Muscle of arm (tissue), 12 donors: ENCODE data around the gene SLC66A2. TPM values are rescaled to one million over a fixed set of nuclear protein-coding genes. Genes with fewer than 3 reads are reported as not detected.

Experiments
- DNase-seq: peaks from one replicate; pipeline ENCODE4 v3.0.0-alpha.2; 2013
- polyA plus RNA-seq, 12 donors: library from polyadenylated mRNA; unstranded; fragments of 120-200 nt; gene quantifications; one replicate each; pipeline ENCODE4 v1.2.1, GENCODE V29; 2013; ENCODE audit not compliant: insufficient read length in 12 of 12

The SLC66A2 gene
- polyA plus RNA-seq, 12 donors, result 17.4 to 27.9 (median 20.9) TPM; not detected in 1

DNA sequence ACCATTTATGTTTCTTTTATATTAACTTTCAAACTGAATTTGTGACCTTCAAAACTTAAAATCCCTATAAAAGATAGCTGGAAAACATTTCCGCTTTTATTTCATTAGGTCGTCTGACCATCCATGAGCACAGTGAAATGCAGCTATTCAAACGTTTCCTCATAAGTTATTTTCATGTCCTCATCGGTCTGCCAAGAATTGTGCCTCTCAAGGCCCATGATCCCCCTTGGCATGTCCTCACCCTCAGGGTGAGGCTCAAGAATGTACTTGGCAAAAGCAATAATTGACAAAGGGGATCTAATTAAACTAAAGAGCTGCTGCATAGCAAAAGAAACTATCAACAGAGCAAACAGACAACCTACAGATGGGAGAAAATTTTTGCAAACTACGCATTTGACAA, 12.4 kb downstream of the SLC66A2 start:
- DNase-seq, result no peak

DNA sequence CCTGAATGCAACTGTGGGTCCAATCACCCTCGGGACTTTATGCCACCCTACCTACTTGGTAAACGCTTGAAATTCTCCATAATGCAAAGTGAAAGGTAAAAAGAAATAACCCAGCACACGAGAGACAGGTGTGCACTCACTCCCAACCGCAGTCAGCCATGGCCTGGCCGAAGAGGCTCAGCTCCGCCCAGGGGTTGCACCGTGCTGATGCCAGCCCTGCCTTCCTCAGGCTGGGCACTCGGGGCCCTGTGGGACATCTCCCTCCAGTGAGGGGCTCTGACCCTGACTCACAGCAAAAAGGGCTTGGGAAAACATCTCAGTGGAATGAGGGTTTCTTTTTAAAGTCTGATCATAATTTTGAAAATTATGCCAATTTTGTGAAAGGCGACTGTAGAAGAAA, 13.3 kb downstream of the SLC66A2 start:
- DNase-seq, result no peak

DNA sequence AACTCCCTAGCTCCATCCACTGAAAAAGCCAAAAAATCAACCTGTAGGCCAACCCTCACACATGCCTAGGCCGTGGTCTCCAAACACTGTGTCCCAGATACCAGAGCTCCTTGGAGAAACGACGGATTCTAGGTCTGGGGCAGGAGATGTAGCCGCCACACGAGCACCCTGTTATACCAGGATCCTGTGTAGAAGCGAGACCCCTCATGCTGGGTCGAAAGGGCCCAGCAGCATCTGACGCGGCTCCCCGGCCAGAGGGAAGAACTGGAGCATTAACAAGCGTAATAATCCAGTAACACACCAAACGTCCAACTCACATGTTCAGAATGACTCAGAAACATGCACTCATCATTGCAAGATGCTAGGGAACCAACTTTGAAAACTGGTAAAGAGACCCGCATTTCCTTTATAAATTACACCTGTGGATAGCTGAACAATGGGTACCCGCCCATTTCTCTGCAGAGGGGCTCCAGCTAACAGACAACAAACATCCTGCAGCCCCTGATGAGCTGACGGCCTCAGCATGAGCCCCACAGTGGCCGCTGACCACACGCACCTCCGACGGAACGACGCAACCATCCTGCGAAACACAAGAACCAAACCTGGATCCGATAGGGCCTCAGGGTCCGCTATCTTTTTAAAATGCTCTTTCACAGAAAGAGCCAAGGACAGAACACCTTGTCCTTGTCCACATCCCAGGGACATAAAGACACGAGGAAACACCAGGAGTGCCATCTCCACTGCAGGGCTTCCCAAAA, 14.2 kb downstream of the SLC66A2 start:
- no peak for DNase-seq

DNA sequence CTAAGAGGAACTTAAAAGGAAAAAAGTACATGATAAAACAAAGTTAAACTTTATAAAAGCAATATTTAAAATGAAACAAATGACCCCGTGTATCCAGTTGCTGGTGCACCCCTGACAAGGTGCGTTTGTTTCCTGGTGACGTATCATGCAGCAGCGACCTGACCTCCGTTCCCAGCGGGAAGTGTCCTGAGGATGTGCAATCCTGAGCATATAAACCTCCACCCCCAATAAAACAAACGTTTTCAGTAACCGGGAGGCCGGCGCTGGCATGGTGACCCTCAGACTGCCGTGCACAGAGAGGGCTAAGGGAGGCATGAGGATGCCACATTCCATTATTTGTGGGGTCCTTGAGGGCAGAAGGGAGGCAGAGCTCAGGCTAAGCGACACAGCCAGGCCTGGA, 14.8 kb downstream of the SLC66A2 start:
- DNase-seq, result no peak

DNA sequence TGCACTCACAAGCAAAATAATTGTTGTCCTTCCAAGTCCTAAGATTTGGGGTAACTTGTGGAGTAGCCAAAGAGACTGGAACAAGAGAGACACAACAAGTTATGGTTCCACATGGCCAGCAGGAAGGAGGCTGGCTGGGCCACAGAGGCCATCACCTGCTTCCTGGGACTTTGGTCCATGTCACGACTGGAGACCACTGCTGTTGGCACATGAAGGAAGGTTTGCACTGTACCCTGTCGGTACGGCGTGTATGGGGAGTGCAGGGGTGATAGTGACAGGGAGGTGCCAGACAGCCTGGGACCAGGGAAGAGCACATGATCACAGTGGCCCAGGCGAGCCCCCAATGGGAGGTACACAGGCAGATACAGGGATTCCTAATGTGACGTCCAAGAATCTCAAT, 15.5 kb downstream of the SLC66A2 start:
- no peak for DNase-seq

DNA sequence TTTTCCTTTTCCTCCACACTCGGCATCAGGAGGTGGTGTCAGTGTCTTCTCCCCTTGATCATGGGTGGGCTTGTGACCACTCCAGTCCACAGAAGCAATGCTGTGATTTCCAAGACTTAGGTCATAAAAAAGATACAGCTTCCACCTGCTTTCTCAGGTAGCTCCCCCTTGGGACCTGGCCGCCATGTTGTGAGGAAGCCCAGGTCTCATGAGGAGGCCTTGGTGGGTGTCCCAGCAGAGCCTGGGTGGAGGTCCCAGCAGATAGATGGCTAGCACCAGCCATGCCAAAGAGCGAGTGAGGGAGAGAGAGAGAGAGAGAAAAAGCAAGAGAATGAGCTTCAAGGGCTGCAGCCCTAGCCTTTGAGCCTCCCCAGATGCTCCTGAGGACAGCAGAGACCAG, 16.0 kb downstream of the SLC66A2 start:
- DNase-seq, result no peak

DNA sequence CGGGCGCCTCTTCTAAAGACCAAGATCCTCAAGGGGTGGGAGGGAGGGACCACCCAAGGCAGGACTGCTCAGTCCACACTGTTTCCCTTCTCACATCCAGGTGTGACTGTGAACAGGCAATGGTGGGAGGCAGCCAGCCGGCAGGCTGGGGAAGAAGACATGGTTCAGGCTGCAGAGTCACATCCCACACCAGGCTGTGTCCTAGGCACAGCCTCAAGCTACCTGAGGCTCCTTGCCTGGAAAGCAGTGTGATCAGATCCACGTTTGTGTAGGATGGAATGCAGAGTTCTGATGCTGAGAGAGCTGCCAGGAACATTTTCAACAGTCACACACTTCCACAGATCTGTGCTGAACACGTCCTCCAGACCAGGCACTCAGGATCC, 16.4 kb downstream of the SLC66A2 start:
- DNase-seq, result no peak

DNA sequence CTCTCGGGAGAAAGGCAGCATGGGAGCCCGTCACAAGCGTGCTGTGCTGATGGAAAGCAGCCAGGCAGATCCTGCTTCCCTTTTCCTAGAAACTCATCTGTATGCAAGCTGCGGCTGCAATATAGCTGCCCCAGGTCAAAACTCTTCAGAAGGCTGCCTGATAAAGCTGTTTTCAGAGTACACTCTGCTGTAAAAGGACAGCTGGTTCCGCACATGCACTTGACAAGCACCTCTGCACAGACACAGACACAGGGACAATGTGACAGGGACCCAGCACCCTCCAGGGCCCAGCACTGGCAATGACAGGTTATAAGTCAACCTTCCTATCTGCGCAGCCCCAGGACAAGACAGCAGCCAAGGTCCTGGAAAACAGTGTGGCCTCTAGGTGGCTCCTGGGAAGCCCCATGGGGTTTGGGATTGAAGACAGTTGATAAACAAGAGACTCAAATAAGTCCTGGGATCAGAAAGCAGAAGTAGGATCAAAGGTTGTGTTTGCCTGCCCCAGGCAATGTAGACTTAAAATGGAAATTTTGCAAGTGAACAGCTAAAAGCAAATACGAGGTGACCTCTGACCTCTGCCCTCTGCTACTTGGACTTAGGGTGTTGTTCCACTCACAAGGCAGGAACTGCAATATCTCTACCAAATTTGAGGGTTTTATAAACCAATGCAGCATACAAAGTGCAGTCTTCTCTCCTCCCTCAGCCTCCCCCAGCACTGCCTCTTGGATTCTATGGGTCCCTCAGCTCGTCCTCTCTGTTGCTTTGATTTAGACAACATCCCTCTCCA, 16.9 kb downstream of the SLC66A2 start:
- DNase-seq, result no peak

DNA sequence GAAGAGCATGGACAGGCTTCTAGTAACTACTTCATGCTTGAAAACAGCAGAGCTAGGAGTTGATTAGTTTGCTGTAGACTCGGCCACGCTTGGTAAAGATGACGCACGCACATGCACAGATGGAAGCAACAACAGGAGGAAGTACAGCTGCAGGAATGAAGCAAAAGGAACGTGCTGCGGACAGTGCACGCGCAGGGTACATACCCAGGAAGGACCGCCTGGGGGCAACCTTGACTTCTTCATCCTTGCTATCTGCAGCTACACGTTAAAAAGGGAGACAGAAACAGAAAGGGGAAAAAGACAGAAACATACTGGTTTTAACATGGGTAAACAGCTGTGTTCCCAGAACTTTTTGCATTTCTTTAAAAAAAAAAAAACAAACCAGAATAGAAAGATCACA, 17.7 kb downstream of the SLC66A2 start:
- DNase-seq, result no peak

DNA sequence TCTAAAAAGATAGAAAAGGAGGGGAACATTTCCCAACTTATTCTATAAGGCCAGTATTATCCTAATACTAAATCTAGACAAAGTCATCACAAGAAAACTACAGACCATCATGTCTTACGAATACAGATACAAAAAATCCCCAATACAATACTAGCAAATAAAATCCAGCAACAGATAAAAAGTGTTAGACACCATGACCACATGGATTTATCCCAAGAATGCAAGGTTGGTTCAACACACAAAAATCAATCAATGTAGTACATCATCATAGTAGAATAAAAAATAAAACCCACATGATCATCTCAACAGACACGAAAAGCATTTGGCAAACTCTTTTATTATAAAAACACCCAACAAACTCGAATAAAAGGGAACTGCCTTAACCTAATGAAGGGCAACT, 18.5 kb downstream of the SLC66A2 start:
- DNase-seq, result no peak

DNA sequence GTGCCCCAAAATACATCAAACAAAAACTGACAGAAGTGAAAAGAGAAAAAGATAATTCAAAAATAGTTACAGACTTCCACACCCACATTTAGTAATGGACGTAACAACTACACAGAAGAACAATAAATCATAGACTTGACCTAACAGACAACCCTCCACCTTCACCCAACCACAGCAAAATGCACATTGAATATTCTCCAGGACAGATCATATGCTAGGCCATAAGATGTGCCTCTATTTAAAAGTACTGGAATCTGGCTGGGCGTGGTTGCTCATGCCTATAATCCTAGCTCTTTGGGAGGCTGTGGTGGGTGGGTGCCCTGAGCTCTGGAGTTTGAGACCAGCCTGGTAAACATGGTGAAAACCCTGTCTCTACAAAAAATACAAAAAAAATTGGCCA, 20.0 kb downstream of the SLC66A2 start:
- DNase-seq, result no peak

DNA sequence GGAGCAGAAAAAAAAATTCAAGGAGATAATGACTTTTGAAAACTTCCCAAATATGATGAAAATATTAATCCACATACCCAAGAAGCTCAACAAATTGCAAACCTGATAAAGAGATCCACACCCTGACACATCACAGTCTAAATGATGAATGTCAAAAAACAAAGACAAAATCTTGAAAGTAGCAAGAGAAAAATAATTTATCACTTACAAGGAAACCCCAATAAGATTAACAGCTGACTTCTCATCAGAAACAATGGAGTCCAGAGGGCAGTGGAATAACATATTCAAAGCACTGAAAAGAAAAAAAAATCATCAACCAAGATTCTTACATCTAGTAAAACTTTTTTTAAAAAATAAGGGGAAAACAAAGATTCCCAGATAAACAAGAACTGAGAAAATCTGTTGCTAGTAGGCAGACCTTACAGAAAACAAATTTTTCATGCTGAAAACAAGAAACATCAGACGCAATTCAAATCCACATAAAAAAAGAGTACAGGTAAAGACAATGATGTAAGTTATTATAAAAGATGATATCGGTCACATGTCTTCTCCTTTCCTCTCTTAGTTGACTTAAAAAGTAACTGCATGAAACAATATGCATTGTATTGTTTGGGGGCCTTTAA, 21.3 kb downstream of the SLC66A2 start:
- no peak for DNase-seq

DNA sequence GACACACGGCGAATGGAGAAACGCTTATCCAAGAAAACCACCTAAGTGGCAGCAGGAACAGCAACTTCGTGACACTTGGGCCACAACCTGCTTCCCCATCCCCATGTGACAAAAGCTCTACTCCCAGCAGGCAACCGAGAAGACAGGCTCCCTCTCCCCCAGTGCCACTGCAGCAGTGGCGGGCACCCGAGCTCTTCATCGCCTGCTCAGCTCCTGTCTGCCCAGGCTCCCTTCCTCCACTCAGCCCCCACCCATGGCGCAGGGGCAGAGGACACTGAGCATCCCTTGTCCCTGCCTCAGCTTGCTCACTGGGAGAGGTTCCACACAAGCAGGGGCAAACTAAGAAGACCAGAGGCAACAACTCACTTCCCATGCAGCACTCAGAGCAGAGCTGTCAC, 22.9 kb downstream of the SLC66A2 start:
- DNase-seq, result no peak

DNA sequence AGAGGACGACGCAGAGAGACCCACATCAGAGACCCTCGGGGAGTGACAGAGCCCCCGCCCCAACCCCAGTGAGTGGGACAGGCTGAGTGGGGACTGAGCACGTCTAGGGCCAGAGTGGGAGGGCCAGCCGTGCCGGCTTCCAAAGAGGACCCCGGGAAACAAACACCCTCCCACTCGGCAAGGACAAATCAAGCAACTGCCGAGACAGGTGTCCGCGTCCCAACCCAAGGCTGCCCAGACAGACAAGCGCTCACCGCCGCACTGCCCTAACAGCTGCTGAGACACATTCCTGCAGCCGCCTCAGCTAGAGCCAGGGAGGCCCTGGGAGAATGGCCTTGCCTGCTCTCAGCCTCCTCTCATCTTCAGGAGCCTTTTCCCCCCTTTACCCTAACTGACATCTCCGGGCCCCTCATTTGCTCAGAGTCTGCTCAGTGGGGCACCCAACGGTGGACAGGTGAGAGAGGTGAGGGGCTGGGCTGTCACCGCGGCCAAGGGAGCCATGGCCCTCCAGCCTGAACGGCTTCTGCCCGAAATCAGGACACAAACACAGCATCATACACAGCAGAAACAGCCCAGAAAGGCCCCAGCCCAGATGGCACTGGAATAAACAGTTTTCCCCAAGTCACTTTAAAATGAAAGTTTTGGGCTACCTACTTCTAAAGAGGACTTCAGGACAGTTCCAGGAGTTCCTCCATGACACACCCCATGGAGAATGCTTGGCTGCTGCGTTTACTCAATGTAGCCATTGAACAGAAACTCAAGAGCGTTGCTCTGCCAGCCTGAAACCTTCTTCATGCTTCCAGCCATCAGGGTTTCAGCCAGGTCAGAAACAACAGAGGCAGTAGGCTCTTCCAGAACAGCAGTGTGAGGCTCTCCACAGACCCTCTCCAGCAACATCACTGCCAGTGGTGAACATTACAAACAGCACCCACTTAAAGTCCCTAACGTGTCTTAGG, 23.6 kb downstream of the SLC66A2 start:
- DNase-seq, result no peak

DNA sequence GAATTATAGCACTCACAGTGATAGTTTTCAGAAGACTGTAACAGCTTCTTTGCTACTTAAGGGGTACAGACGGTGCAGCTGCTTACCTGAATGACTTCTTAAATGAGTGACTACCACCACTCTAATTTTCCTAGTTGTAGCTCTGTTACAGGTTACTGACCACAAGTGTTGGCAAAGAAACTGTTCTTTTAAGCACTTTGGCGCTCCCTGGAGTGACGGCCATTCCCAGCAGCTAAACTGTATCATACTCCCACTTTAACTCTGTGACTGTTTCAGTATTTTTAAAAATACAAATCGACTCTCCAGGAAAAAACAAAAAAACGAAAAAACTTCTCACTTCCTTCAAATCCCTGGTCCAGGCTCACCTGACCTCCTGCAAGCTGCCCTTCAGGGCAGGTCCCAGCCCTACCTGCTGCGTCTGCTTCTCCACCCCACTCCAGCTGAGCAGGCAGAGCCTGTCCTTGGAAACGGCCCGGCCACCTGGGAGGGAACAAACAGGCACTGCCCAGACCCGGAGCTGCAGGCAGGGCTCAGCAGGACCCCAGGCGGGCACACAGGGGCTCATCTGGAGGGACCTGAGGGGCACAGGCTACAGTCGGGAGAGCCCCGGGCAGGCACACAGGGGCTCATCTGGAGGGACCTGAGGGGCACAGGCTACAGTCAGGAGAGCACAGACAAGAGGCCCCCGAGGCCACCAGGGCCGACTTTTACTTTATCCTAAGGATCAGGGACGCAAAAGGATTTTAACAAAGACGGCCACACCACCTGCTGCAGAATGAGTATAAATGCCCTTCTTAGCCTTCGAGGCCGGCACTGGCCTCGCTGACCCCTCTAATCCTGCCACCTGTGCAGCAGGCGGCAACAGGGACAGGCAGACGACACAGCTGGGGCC, 24.5 kb downstream of the SLC66A2 start:
- DNase-seq, result no peak

DNA sequence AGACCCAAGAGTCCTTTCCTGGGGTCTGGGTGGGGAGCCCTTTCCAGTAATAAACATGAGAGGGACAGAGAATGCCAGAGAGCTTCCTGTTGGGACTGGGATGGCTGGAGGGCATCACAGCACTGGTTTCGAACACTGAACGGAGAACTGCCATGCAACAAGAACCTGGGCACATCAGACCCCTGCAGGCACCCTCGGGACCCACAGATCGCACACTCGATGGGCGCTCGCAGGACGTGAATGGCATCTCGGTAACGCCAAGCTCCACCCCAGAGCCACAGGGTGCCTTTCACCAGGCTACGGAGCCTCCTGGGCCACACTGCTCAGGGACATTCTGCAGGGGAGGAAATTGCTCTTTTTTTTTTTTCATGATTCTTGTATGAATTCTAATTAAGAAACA, 25.1 kb downstream of the SLC66A2 start:
- no peak for DNase-seq

DNA sequence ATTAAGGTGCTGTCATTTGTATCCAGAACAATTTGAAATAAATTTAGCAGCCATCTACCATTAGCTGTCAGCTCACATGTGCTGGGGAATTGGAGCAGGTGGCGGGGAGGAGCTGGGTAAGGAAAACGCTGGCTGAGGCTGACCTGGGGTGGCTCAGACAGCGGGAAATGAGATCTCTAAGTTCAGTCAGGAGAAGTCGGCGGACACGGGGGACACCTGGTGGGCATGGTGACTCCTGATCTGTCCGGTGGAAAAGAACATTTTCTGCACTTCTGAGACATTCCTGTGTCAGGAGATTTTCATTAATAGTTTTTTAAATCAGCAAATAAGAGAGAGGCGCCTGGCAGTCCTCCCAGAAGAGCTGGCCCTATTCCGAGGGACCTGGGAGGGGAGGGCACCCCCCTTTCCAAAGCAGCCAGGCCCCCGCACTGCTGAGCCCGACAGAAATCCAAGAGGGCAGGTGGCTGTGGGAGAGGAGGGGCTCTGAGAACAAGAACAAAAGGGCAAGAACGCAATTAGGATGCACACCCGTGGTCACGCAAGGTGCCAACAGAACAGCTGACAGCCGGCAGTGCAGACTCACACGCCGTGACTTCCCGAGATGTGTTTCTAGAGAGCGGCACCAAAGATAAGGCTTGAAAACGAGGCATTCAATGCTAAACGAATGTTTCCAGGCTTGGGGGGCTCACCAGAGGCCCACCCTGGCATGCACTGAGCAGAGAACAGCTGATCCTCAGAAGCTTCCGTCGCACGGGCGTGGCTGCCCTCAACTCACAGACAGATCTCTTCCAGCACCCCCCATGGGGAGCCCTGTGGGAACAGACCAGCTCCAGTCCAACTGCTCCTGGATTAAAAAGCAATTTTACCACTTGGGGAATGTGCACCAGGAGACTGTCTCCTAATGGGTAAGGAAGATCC, 26.4 kb downstream of the SLC66A2 start:
- DNase-seq, result no peak

DNA sequence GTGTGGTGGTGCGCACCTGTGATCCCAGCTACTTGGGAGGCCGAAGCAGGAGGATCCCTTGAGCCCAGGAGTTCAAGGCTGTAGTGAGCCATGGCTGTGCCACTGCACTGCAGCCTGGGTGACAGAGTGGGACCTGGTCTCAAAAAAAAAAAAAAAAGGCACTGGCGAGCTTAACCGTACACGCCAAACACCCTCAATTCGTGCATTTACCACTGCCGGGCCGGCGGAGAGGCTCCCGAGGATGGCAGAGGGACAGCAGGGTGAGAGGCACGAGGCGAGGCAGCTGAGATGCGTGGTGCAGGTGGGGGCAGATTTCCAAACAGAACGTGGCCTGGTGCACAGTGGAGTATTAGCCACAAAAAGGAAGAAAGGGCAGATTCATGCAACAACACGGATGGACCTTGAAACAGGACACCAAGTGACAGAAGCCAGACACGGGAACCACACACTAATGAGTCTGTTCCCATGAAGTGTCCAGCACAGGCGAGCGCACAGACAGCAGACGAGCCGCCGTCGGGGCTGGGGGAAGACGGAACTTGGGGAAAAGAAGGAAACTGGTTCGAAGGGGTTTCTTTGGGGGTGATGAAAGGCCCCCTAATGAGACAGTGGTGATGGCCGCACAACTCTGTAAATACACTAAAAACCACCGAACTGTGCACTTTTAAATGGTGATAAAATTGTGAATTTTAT, 27.4 kb downstream of the SLC66A2 start:
- no peak for DNase-seq

DNA sequence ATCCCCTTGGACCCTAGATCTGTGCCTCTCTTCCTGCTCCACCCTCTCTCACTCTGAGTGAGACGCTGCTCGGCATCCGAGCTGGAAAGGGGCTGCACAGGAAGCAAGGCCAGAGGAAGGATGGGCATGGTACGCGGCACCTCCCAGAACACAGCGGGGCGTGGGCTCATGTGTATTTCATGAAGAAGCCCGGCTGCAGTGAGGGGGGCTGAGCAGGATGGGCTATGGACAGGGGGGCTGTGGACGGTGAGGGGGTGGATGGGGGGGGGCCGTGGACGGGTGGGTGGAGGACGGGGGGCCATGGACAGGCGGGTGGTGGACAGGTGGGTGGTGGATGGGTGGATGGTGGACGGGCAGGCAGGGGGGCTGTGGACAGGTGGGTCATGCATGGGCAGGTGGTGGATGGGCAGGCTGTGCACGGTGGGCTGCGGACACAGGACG, 28.5 kb downstream of the SLC66A2 start:
- no peak for DNase-seq
